ENCODE results near the gene ZNRF3. TPM values are rescaled to one million over a fixed set of nuclear protein-coding genes. Genes with fewer than 3 reads are reported as not detected.
A peak's percentile ranks its signal among the peaks of the same experiment; 100 is the strongest.
"Not testable (repeated sequence)": the region's sequence is repeated elsewhere in the genome, so short reads cannot be mapped to it uniquely, and the experiment has no call there.

Gene ZNRF3
- total and polyA plus RNA-seq, 5 experiments from 2014 or later = 0.08 to 0.69 (median 0.34) TPM; not detected in 1

- Mint-ChIP-seq H3K36me3 (peaks cover 0 to 10% (median 0%) of the 10 kb centered on the region in 3 donors), H3K4me3 (no peak overlapping the region), H3K9me3 (peaks cover 0 to 3% (median 0%) of the 10 kb centered on the region in 9 donors), H3K27me3 (peaks cover 17 to 64% (median 35%) of the 10 kb centered on the region in 5 donors), H3K4me1 (peaks cover 0 to 6% (median 2%) of the 10 kb centered on the region in 4 donors), H3K27ac (no peak overlapping the region)
- POLR2A ChIA-PET = interaction anchor here (0.6 kb wide), 1 partner anchor 254 kb away, joined by 6 read pairs; no protein-coding TSS in a partner anchor
- no peak for ATAC-seq
- DNase-seq = no peak
These were observed 120.7 kb downstream of the ZNRF3 start for GRCh38 chr22:29003975-29004646.

- ATAC-seq (no peak), DNase-seq (no peak)
- Mint-ChIP-seq H3K9me3 (peaks cover 0 to 3% (median 0%) of the 10 kb centered on the region in 9 donors), H3K27ac (no peak overlapping the region), H3K4me3 (peak overlapping the region in 1 of 10 donors; percentile 18), H3K4me1 (peaks cover 0 to 6% (median 2%) of the 10 kb centered on the region in 4 donors), H3K27me3 (peaks cover 17 to 68% (median 35%) of the 10 kb centered on the region in 5 donors), H3K36me3 (peaks cover 0 to 11% (median 0%) of the 10 kb centered on the region in 3 donors)
- POLR2A ChIA-PET = interaction anchor here (0.6 kb wide), 1 partner anchor 254 kb away, joined by 6 read pairs; no protein-coding TSS in a partner anchor
These were observed 121.4 kb downstream of the ZNRF3 start for GRCh38 chr22:29004647-29005371.

GRCh38 chr22:29005754-29006153 lies 122.4 kb downstream of the ZNRF3 start:
- H3K27me3 Mint-ChIP-seq = peaks cover 17 to 75% (median 41%) of the 10 kb centered on the region in 5 donors
- not testable (repeated sequence) for ATAC-seq, DNase-seq, H3K4me3 Mint-ChIP-seq, H3K9me3 Mint-ChIP-seq, H3K4me1 Mint-ChIP-seq
- POLR2A ChIA-PET = interaction anchor here (0.6 kb wide), 1 partner anchor 39 kb away, joined by 3 read pairs; no protein-coding TSS in a partner anchor
- peaks cover 0 to 13% (median 0%) of the 10 kb centered on the region in 3 donors for H3K36me3 Mint-ChIP-seq
- peak overlapping the region in 1 of 10 donors; percentile 35 for H3K27ac Mint-ChIP-seq

GRCh38 chr22:29006346-29006745 lies 123.0 kb downstream of the ZNRF3 start:
- H3K27me3 Mint-ChIP-seq = peaks cover 21 to 81% (median 41%) of the 10 kb centered on the region in 5 donors
- no peak for DNase-seq
- no peak for ATAC-seq
- peaks cover 0 to 13% (median 0%) of the 10 kb centered on the region in 3 donors for H3K36me3 Mint-ChIP-seq
- no peaks in the 10 kb centered on the region for H3K9me3 Mint-ChIP-seq
- peaks cover 0 to 6% (median 2%) of the 10 kb centered on the region in 4 donors for H3K4me1 Mint-ChIP-seq
- H3K4me3 Mint-ChIP-seq = no peak overlapping the region
- H3K27ac Mint-ChIP-seq = peak overlapping the region in 1 of 10 donors; percentile 49
- POLR2A ChIA-PET = no interaction called here

GRCh38 chr22:29009148-29009547 lies 125.8 kb downstream of the ZNRF3 start:
- Mint-ChIP-seq H3K4me3 (no peak overlapping the region), H3K4me1 (peaks cover 0 to 6% (median 2%) of the 10 kb centered on the region in 4 donors), H3K27ac (no peak overlapping the region), H3K9me3 (no peaks in the 10 kb centered on the region), H3K36me3 (peaks cover 0 to 16% (median 0%) of the 10 kb centered on the region in 3 donors), H3K27me3 (peaks cover 22 to 87% (median 33%) of the 10 kb centered on the region in 5 donors)
- POLR2A ChIA-PET = no interaction called here
- DNase-seq = no peak
- no peak for ATAC-seq

GRCh38 chr22:29011240-29012100 lies 128.1 kb downstream of the ZNRF3 start:
- POLR2A ChIA-PET = no interaction called here
- H3K36me3 Mint-ChIP-seq = peaks cover 0 to 11% (median 0%) of the 10 kb centered on the region in 3 donors
- peaks cover 7 to 11% (median 9%) of the 10 kb centered on the region in 4 donors for H3K4me1 Mint-ChIP-seq
- ATAC-seq (no peak), DNase-seq (no peak)
- H3K27ac Mint-ChIP-seq = no peak overlapping the region
- H3K4me3 Mint-ChIP-seq = no peak overlapping the region
- peaks cover 18 to 73% (median 23%) of the 10 kb centered on the region in 5 donors for H3K27me3 Mint-ChIP-seq
- no peaks in the 10 kb centered on the region for H3K9me3 Mint-ChIP-seq

- no peak for ATAC-seq
- no peak for DNase-seq
- Mint-ChIP-seq H3K27me3 (peaks cover 13 to 71% (median 19%) of the 10 kb centered on the region in 5 donors), H3K9me3 (no peaks in the 10 kb centered on the region), H3K36me3 (peaks cover 0 to 11% (median 0%) of the 10 kb centered on the region in 3 donors), H3K4me3 (no peak overlapping the region), H3K27ac (no peak overlapping the region), H3K4me1 (peaks cover 7 to 16% (median 12%) of the 10 kb centered on the region in 4 donors)
- POLR2A ChIA-PET = no interaction called here
These were observed 128.7 kb downstream of the ZNRF3 start for GRCh38 chr22:29012101-29012433.

GRCh38 chr22:29012952-29013351 lies 129.6 kb downstream of the ZNRF3 start:
- Mint-ChIP-seq H3K9me3 (peaks cover 0 to 4% (median 0%) of the 10 kb centered on the region in 9 donors), H3K27ac (no peak overlapping the region), H3K36me3 (peaks cover 0 to 11% (median 2%) of the 10 kb centered on the region in 3 donors), H3K27me3 (peaks cover 12 to 76% (median 27%) of the 10 kb centered on the region in 5 donors), H3K4me1 (peaks cover 7 to 18% (median 12%) of the 10 kb centered on the region in 4 donors), H3K4me3 (no peak overlapping the region)
- no peak for ATAC-seq
- DNase-seq = no peak
- POLR2A ChIA-PET = no interaction called here

GRCh38 chr22:29014293-29014692 lies 130.9 kb downstream of the ZNRF3 start:
- Mint-ChIP-seq H3K9me3 (peaks cover 0 to 14% (median 4%) of the 10 kb centered on the region in 9 donors), H3K36me3 (peaks cover 7 to 10% (median 8%) of the 10 kb centered on the region in 3 donors), H3K27me3 (peaks cover 13 to 73% (median 27%) of the 10 kb centered on the region in 5 donors), H3K4me1 (peaks cover 7 to 18% (median 12%) of the 10 kb centered on the region in 4 donors), H3K27ac (no peak overlapping the region), H3K4me3 (no peak overlapping the region)
- POLR2A ChIA-PET = interaction anchor here (0.5 kb wide), 1 partner anchor 248 kb away, joined by 3 read pairs; no protein-coding TSS in a partner anchor
- ATAC-seq (no peak), DNase-seq (no peak)

GRCh38 chr22:29014773-29015172 lies 131.4 kb downstream of the ZNRF3 start:
- DNase-seq (no peak), ATAC-seq (no peak)
- POLR2A ChIA-PET = interaction anchor here (0.5 kb wide), 1 partner anchor 248 kb away, joined by 3 read pairs; no protein-coding TSS in a partner anchor
- H3K9me3 Mint-ChIP-seq = peaks cover 0 to 14% (median 5%) of the 10 kb centered on the region in 9 donors
- H3K4me1 Mint-ChIP-seq = peaks cover 7 to 18% (median 12%) of the 10 kb centered on the region in 4 donors
- H3K4me3 Mint-ChIP-seq = no peak overlapping the region
- no peak overlapping the region for H3K27ac Mint-ChIP-seq
- H3K27me3 Mint-ChIP-seq = peaks cover 13 to 71% (median 27%) of the 10 kb centered on the region in 5 donors
- H3K36me3 Mint-ChIP-seq = peaks cover 7 to 10% (median 8%) of the 10 kb centered on the region in 3 donors

- POLR2A ChIA-PET = interaction anchor here (1.2 kb wide), 1 partner anchor 117 kb away, joined by 3 read pairs; no protein-coding TSS in a partner anchor
- Mint-ChIP-seq H3K4me3 (peak overlapping the region in 3 of 10 donors; percentile 15 to 50 (median 45)), H3K27me3 (peaks cover 9 to 58% (median 22%) of the 10 kb centered on the region in 5 donors), H3K36me3 (peaks cover 5 to 10% (median 8%) of the 10 kb centered on the region in 3 donors), H3K27ac (peak overlapping the region in 1 of 10 donors; percentile 9), H3K4me1 (peaks cover 7 to 18% (median 12%) of the 10 kb centered on the region in 4 donors), H3K9me3 (peaks cover 0 to 14% (median 6%) of the 10 kb centered on the region in 9 donors)
- DNase-seq (no peak), ATAC-seq (no peak)
These were observed 132.9 kb downstream of the ZNRF3 start for GRCh38 chr22:29016067-29016938.
